22Rv1 (cell line): ENCODE measurements around the gene RNF32.

ENCODE experiments used
- ZFX ChIP-seq: fragments of 450-650 bp; IDR thresholded peaks from 2 replicates; pipeline ENCODE4 v1.6.1; 2017; ENCODE audit warnings: antibody characterized with exemption, borderline replicate concordance
- TF ChIP-seq, protein P1 (sequence below): fragments of 450-650 bp; IDR thresholded peaks from 2 replicates; pipeline ENCODE4 v1.5.1; 2017; ENCODE audit warnings: mild to moderate bottlenecking

DNA sequence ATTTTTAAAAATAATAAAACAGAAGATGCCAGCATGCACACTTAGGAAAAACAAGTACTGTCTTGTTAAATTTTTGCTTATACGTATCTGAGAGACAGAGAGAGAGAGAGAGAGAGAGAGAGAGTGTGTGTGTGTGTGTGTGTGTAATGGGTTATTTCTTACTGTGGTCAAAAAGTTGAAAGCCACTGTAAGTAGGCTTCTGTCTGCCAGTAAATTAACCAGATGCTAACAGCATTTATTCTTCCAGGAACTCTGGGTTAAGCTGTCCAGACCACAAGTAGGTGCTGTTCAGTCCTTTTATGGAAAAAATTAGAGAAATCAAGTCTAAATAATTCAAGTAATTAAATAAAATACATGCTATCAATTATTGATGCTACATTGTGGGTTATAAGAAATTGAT is 39.7 kb downstream of the RNF32 start:
- TF ChIP-seq, protein P1, sequence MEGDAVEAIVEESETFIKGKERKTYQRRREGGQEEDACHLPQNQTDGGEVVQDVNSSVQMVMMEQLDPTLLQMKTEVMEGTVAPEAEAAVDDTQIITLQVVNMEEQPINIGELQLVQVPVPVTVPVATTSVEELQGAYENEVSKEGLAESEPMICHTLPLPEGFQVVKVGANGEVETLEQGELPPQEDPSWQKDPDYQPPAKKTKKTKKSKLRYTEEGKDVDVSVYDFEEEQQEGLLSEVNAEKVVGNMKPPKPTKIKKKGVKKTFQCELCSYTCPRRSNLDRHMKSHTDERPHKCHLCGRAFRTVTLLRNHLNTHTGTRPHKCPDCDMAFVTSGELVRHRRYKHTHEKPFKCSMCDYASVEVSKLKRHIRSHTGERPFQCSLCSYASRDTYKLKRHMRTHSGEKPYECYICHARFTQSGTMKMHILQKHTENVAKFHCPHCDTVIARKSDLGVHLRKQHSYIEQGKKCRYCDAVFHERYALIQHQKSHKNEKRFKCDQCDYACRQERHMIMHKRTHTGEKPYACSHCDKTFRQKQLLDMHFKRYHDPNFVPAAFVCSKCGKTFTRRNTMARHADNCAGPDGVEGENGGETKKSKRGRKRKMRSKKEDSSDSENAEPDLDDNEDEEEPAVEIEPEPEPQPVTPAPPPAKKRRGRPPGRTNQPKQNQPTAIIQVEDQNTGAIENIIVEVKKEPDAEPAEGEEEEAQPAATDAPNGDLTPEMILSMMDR = no peak
- TF ChIP-seq ZFX = no peak
